GM19372 (cell line): Measurements from ENCODE around the gene RBMY1D.
A peak's percentile ranks its signal among the peaks of the same experiment; 100 is the strongest.
"Not testable (repeated sequence)": the region's sequence is repeated elsewhere in the genome, so short reads cannot be mapped to it uniquely, and the experiment has no call there.

Experiments used
- ATAC-seq: cut with Tn5 transposase; IDR thresholded peaks from one replicate; pipeline ENCODE4 v1.9.1; 2021; ENCODE audit warnings: mild to moderate bottlenecking, low read depth, moderate library complexity; ENCODE audit not compliant: unreplicated experiment

RBMY1D gene

GRCh38 chrY:21894426-21894825 lies at the start of gene RBMY1D:
Gene RBMY1D, minus strand, starts transcription at chrY:21894526. Its CDS starts 2,013 bp downstream, at chrY:21892513.
- ATAC-seq = not testable (repeated sequence)

GRCh38 chrY:21917932-21918331 lies 23.6 kb upstream of the RBMY1D start, which contains the start of gene RBMY1E:
Gene RBMY1E, minus strand, starts transcription at chrY:21918032. Its CDS starts 1,978 bp downstream, at chrY:21916054.
- not testable (repeated sequence) for ATAC-seq

- ATAC-seq = peak; percentile 85
These were observed 24.8 kb downstream of the RBMY1D start for GRCh38 chrY:21869407-21870076.

- no peak for ATAC-seq
These were observed 48.8 kb downstream of the RBMY1D start for GRCh38 chrY:21845481-21845880.

GRCh38 chrY:21842090-21842489 lies 52.2 kb downstream of the RBMY1D start:
- no peak for ATAC-seq

- ATAC-seq = no peak
These were observed 54.8 kb downstream of the RBMY1D start for GRCh38 chrY:21839489-21839888.

- no peak for ATAC-seq
These were observed 58.0 kb downstream of the RBMY1D start for GRCh38 chrY:21836343-21836742.

GRCh38 chrY:21835052-21835451 lies 59.3 kb downstream of the RBMY1D start:
- ATAC-seq = no peak
